IPS DF 4.7 (cell line): ENCODE results near the gene CELSR1.

Source experiments
- DNase-seq: peaks from one replicate; pipeline ENCODE4 v3.0.0-alpha.2; 2013; ENCODE audit warnings: low spot score; ENCODE audit errors: extremely low read depth

CELSR1 gene

DNA sequence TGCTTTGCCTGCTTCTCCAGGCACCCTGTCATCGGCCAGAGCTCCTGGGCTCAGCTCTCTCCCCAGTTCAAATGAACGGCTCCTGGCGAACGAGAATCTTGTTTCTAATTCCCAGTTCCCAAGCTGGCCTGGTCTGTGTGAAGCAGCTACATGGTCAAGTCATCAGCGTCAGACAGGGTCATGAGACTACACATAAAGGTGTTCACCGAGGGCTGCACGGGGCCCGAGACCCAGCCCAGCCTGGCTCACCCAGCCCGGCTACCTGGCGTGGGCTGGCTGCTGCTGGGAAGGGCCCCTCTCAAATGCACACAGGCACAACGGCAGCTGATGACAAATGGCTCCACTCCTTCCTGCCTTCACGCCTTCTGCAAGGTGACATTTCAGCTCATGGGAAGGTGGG is 14.6 kb upstream of the CELSR1 start:
- DNase-seq = no peak

DNA sequence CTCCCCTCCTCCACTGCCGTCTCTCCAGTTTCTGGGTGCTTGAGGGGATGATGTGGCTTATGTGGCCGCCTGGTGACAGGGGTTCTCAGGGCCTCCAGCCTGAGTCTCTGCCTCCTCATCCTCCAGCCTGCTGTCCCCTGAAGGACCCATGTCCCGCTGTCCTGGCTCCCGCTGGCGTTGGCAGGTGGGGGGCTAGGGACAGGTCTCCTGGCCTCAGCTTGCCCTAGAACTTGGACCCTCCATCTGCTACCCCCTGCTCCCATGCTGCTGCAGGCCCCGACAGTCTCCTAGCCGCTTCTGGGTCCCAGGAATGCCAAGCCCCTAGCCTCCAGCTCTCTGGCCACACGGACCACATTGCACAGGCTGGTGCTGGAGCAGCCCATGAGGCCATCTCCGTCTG is 13.9 kb upstream of the CELSR1 start:
- DNase-seq = no peak

DNA sequence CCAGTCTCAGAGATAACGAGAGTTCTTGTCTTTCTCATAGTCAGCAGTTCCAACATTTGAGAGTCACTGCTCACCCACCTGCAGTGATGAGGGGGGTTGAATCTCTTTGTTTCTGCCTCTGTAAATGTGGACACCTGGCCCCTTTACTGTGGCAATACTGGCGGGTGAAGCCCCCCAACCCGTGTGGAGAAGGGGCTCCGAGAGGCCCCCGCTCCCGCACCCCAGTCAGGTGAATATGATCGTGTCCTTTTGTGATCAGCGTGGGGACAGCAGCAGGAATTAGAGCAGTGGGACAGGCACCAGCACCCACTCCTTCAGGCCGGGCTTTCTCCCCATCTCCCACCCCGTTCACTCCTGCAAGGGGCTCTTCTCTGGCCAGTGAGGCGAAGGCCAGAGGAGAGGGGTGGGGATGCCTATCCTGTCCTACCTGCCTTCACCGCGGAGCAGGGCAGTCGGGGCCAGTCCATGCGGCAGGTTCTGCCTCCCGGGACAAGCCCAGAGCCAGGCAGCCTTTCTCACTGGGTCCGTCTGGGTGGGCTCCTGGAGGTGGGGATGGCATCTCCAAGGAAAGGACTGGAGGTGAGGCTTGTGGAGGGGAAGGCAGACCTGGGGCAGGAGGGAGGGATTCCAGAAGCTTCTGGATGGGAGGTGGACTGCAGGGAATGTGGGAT is 12.7 kb upstream of the CELSR1 start:
- DNase-seq = no peak

DNA sequence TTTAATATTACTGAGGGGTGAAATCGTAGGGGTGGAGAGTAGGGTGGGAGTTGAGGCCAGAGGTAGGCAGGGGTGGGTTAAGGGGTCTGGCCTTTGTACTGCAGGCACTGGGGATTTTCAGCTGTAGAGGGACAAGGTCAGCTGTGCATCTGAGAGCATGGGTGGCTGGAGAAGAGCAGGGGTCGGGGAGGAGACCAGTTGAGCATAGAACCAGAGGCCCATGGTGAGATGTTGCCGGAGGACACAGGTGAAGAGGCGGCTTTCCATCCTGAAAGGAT is 12.1 kb upstream of the CELSR1 start:
- DNase-seq = no peak

DNA sequence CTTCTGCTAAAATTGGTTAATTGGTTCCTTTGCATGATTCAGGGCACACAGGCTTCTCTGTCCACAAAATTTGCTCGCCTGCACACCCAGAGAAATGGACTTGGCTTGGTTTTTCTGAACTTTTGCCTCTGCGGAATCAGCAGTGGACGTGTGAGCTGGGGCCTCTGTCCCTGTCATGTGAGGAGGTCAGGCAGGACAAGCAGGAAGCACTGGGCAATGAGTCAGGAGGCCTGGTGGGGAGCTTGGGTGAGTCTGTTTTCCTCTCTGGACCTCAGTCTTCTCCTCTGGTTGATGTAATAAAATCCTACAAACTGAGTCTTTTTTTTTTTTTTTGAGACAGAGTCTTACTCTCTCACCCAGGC is 10.4 kb upstream of the CELSR1 start:
- no peak for DNase-seq

DNA sequence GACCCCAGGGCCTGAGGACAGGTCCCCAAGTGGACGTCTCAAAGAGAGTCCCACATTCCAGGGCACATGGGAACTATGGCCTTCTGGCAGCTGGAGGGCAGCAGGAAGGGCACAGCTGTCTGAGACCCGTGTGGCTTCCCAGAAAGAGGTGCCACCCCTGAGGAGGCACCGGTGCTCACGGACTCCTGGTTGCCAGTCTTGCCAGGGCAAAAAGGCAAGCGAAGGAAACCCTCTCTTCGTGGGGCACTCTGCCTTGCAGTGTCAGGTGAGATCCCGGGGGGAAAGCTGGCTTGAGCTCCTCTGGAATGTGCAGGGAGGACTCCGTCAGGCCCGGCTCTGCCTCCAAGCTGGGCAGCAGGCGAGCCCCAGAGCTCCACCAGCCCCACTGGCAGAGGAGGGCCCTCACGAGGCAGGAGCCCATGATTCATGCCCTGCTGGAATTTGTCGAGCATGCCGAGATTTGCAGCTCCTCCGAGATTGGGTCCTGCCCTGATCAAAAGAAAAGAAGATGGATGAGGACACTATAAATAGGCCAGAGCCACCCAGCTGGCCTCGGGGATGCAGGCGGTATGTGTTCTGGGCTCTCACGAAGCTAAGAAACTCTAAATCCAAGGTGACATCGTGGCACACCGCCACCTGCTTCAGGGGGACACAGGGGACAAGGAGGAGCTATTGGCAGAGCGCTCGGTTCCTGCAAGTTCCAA is 9.9 kb upstream of the CELSR1 start:
- DNase-seq = no peak

DNA sequence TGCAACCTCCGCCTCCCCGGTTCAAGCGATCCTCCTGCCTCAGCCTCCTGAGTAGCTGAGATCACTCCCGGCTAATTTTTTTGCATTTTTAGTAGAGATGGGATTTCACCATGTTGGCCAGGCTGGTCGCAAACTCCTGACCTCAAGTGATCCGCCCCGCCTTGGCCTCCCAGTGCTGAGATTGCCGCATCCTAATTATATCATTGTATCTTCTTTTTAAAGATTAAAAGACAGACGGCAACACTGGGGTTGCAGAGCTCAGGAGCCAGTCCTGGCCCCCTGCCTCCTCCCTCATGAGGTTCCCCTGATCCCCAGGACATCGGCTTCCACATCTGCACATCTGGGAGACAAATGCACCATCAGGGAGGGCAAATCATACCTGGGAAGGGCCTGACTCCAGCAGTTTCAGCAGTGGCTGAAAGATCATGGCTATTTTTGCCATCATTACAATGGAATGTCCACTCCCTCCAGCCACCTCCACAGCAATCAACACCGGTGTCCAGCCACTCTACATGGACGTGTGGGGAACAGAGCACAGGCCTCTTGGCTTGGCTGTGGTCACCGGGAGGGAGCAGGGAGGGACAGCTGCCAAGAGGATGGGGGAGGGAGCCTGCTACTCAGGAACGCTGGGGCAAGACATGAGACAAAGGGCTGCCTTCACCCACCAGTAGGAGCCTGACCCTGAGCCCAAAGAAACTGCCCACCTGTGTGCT is 9.2 kb upstream of the CELSR1 start:
- no peak for DNase-seq

DNA sequence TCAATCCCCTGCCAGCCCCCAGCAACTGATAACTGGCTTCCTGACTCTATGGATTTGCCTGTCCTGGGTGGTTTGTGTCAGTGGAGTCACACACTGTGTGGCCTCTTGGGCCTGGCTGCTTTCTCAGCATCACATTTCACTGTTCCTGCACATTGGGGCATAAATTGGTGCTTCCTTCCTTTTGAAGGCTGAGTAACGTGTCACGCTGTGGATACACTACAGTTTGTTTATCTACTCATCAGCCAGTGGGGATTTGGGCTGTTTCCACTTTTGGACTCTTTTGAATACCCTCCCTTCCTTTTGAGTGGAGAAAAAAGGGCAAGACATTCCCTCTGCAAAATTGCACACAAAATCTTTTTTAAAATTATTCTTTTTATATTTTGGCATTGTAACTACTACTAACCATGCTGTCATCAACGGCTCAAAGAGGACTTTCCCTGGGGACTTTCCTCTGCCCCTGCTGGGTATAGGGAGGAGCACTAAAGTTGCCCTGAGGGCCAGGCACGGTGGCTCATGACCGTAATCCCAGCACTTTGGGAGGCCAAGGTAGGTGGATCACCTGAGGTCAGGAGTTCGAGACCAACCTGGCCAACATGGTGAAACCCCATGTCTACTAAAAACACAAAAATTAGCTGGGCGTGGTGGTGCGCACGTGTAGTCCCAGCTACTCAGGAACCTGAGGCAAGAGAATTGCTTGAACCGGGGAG is 7.8 kb upstream of the CELSR1 start:
- DNase-seq = no peak

DNA sequence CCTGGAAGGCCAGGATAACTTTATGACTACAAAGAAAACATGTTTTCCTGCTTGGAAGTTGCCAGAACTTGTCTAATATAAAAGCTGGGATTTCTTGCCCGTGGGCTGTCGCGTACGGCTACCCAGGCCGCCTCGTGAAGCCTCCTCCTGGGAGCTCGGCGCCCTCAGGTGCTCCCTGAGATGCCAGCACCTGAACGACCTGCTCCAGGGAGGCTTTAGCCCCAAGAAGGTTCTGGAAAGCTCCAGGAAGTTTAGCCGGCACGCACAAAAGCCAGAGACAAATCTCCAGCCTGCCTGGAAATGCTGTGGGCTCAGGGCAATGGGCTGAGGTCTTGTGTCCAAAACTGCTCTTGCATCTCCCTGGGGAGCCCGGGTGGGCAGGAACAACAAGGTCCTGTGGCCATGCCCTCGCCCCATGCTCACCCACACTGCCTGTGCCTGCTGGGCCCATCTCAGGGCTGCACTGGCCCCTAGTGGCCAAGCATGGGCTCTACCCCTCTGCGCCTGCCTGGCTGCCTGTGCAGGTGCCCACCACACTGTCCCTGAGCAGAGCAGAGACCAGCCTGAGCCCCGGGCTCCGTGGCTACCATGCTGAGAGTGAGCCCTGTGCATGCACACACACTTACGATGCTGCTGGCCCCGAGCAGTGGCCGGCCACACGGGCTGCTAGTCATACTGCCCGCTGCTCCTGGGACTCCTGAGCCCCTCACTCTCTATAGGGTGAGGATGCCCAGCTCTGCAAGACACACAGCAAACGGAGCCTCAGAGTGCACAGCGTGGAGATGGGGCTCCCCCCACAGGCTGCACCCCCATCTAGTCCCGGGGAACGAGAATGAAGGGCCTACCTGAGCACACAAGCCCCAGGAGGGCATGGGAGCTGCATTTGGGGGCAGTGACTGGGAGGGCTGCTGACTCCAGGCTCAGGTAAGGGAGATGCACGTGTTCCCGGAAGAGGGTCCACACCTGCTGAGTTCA is 4.9 kb upstream of the CELSR1 start:
- no peak for DNase-seq

DNA sequence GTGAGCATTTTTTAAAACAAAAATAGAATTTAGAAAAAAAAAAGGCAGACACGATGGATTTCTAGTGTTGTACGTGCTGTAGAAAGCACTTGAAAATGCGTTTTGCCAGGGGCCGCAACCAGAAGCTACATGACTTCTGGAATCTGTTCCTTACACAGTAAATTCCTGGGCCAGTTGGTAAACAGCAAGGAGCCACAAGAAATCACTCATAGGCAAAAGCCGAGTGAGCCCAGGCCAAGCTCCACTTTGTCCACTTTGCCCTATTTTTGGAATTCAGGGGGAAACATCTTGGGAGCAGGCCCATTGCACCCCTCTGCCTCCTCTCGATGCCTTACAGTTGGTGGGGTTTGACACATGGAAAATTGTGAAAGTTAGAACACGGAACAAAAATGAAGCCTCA is 4.1 kb upstream of the CELSR1 start:
- no peak for DNase-seq

DNA sequence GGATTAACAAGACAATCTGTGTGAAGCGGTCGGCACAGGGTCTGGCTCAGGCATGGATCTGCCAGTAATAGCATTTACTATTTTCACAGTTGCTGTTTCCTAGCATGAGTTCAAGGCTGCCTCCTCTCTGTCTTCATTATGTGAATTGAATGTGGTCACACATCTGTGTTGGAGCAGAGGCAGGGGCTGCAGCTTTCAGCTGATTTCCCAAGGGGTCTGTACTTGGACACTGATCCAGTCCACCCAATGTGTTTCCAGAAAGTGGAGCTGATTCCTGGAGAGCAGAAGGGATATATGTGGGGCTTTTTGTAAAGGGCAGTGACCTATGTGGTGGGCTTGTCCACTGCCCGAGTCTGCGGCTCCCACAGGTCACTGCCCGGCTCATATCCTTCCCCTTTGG is 3.5 kb upstream of the CELSR1 start:
- DNase-seq = no peak

DNA sequence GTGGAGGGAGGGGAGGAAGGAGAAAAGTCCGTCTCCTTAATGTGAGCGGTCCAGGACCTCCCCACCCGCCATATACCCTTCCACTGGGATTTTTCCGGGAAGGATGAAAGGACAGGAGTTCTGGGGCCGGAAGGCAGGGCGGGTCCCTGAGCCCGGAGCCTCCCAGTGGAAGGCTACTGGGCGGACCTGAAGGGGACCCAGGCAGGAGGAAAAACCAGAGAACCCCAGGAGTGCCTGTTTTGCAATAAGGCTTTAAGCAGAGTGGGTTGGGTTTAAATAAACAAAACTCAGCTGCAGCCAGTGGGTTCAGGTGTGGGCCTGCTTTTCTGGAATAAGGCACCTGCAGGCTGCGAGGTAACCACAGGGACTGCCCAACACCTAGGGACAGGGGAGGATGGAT is 1.7 kb upstream of the CELSR1 start:
- no peak for DNase-seq

DNA sequence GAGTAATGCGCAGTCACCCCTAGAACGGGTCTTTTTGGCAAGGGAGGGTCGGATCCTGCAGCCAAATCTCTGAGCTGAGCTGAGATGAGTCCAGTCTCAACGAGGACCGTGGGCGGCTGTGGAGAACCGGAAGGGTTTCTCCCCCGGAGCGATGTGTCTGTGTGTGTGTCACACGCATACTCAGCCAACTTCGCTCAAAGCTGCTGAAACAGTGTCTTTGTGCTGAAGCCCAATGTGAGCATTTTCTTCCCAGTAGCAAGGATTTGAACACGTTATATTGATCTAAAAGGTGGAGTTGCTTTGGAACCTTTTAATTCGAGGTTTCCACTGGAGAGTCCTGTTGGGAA is 1.4 kb upstream of the CELSR1 start:
- no peak for DNase-seq

DNA sequence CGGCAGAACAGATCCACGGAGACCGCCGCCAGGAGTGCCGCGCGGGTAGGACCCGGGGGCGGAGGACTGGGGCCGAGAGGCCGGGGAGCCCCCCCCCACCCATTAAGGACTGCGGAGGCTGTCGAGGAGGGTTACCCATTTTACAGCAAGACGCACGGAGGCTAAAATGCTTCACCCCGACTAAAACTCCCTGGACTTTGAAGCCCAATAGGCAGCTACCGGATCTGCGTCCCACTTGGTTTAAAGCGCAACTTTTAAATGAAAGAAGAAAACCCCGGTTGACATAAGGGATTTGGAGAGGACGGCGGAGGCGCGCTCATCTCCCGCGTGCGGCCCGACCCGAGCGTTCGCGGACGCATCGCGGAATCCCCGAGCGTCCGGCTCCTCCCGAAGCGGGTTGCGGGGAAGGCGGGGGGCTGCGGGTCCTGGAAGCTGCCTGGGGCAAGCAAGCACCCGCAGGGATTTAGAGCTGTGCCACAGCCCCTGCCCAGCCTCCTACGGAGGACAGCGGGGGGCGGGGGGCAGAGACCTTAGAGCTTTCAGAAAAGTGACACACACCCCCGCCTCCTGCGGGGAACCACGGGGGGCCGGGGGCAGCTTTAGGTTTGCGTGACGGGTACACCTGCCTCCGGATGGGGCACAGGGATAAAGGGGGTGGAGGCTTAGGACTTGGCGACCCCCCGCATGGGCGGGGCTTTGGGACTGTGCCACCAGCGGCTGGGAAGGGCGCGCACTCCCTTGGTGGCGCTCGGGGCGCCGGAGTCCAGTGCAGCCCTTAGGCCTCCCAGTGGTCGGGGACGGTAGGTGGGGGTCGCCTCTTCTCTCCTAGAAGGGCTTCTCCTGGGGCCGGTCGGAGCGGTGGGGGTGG is 760 bp upstream of the CELSR1 start:
- DNase-seq = no peak

DNA sequence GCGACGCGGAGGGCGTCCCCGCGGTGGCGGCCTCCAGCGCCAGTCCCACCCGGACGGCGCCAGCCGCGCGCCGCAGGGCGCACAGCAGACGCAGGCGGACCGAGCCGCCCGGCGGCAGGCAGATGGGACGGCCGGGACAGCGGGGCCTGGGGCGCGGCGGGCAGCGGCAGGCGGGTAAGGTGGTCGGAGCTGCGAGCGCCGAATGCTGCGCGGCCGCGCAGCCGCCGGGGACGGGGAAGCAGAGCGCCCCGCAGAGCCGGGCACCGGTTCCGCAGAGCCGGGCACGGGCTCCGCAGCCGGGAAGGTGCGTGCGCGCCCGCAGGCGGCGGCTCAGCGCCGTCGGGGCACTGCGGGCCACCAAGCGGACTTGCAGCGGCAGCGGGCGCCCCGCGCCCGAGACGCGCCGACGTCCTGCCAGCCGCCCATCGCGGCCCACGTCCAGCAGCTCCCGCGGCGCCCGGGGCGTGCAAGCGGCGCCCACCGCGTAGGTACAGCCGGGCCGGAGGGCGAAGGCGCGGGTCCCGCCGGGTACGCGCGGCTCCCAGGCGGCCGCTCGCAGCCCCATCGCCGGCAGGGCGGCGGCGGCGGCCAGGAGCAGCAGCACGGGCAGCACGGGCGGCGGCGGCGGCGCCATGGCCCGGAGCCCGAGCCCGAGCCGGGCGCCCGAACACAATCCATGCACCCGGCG is 739 bp downstream of the CELSR1 start:
- DNase-seq = no peak

DNA sequence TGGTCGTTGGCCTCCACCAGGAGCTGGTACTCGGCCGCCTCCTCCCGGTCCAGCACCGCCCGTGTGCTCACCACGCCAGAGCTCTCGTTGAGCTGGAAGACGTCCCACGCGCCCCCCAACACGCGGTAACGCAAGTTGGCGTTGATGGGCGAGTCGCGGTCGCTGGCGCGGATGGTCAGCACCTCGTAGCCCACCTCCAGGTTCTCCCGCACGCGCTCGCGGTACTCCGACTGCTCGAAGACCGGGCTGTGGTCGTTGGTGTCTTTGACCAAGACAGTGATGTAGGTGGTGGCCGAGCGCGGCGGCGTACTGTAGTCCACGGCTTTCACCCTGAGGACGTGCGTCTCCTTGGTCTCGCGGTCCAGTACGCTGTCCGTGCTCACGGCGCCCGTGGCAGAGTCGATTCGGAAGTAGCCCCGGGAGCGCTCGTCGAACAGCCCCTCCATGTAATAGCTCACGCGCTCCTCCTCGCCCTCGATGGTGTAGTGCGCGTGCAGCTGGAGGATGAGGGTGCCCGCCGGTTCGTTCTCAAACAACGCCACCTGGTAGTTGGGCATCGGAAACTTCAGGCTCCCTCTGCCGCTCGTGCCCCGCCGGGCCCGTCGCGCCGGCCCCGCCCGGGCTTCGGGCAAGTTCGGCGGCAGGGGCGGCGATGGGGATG is 1.4 kb downstream of the CELSR1 start:
- no peak for DNase-seq

DNA sequence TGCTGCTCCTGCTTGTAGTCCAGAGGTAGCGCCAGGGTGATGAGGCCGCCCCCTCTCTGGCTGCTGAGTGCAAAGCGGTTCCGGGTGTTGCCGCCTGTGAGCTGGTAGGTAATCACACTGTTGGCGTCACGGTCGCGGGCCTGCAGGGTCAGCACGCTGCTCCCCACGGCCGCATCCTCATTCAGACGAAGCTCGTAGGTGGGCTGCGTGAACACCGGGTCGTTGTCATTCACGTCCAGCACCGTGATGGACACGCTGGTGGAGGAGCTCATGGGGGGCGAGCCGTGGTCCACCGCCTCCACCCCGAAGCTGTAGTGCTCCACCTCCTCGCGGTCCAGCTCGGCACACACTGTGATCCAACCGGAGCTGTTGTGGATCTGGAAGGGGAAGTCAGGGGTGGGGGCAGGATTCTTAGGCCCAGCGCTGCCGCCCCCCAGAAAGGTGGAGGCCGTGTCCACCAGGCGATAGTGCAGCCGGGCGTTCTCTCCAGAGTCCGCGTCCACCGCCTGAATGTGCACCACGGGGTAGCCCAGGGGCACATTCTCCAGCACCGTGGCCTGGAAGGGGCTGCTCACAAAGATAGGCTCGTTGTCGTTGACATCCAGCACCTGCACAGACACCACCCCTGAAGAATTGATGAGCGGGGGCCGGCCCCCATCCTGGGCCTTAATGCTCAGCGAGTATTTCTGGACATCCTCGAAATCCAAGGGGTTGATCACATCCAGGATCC is 2.4 kb downstream of the CELSR1 start:
- DNase-seq = no peak

DNA sequence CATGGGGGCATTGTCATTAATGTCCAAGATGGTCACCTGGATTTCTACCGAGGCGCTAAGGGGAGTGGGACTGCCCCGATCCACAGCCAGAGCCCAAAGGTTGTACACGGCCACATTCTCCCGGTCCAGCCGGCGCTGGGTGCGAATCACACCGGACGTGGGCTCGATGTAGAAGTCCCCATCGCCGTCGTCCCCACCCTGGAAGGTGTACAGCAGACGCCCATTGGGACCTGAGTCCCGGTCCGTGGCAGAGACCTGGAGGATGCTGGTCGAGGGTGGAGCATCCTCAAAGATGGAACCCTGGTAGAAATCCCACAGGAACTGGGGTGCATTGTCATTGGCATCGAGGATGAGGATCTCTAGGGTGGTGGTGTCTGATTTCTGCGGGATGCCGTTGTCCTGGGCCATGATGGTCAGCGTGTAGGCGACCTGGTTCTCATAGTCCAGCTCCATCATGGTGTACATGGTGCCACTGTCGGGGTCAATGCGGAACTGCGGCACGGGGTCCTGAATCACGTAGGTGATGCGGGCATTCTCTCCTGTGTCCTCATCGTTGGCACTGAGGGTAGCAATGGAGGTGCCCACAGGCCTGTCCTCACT is 3.1 kb downstream of the CELSR1 start:
- DNase-seq = no peak
